Measurements from ENCODE around the gene BNC2. TPM values are rescaled to one million over a fixed set of nuclear protein-coding genes. Genes with fewer than 3 reads are reported as not detected.

Gene BNC2
- total and polyA plus RNA-seq, 2 of the 13 experiments (the other 11 are each of a cell fraction or from before 2014, with no cell fraction given) = not detected

- POLR2A ChIA-PET = no interaction called here
- no peak overlapping the region for H3K4me3 ChIP-seq (replicated peaks in 1 of 3; ENCODE audit: insufficient read depth in 1 of 3, low read depth in 2 of 3, low read length in 3 of 3)
- H3K4me1 ChIP-seq (ENCODE audit: insufficient read depth, low read length) = no peaks in the 10 kb centered on the region
- H3K27ac ChIP-seq (ENCODE audit: extremely low read length, insufficient read depth, low read length) = no peak overlapping the region
- FAIRE-seq = no peak
- no peaks in the 10 kb centered on the region for H3K36me3 ChIP-seq (replicated peaks in 1 of 2; ENCODE audit: control insufficient read depth in 1 of 2, insufficient read depth in 2 of 2, low read length in 2 of 2)
- 0% methylated on average over 2 of the region's 2 CpGs for WGBS (ENCODE audit: low lambda C conversion rate)
- H3K79me2 ChIP-seq (ENCODE audit: insufficient read depth, low read length) = no peaks in the 10 kb centered on the region
- BruUV-seq (replicated peaks) = no TSS peak
- H3K9me3 ChIP-seq (ENCODE audit: low read length) = no peaks in the 10 kb centered on the region
- H2AFZ ChIP-seq (ENCODE audit: low read length) = no peak overlapping the region
- H3K9ac ChIP-seq (ENCODE audit: insufficient read depth, low read depth, low read length) = no peak overlapping the region
- no peaks in the 10 kb centered on the region for H4K20me1 ChIP-seq (ENCODE audit: insufficient read depth, low read length)
- in situ Hi-C loops (cut with HindIII; ENCODE audit: extremely low pct_ligation_motif_present, low pct_unique_long_range_greater_than_20kb) = no loop called here
- no peaks in the 10 kb centered on the region for H3K27me3 ChIP-seq (ENCODE audit: control insufficient read depth in 1 of 2, insufficient read depth in 2 of 2, low read length in 2 of 2)
- CTCF ChIA-PET (ENCODE audit: low intra/inter-chr PET ratio, low total read pairs) = no interaction called here
- H3K4me2 ChIP-seq (ENCODE audit: low read depth, low read length) = no peak overlapping the region
- intact Hi-C loops (cut with micrococcal nuclease; ENCODE audit: unreplicated experiment) = no loop called here
- TF ChIP-seq ZNF160 (CRISPR knock-in tag; IDR thresholded peaks at IDR 0.05) (no peak), MIER2 (CRISPR knock-in tag; IDR thresholded peaks at IDR 0.05) (no peak), U2AF2 (IDR thresholded peaks at IDR 0.05; ENCODE audit: low read depth, low read length) (no peak), ZNF609 (CRISPR knock-in tag; IDR thresholded peaks at IDR 0.05; ENCODE audit: borderline replicate concordance) (no peak)
- ATAC-seq = no peak
- DNase-seq (ENCODE audit: low spot score) = no peak
Measured at GRCh38 chr9:16642421-16643109, 227.9 kb downstream of the BNC2 start.
